Activated CD8-positive, alpha-beta T cell treated with anti-CD3 and anti-CD28 coated beads for 36 hours (primary cell): ENCODE data around the gene PSMB3. TPM values are rescaled to one million over a fixed set of nuclear protein-coding genes. Genes with fewer than 3 reads are reported as not detected.

Source experiments
- ATAC-seq: fragments of 200-7000 bp; cut with Tn5 transposase; one replicate; pipeline ENCODE4 v1.10.0; 2021; ENCODE audit warnings: mild to moderate bottlenecking, moderate library complexity
- CTCF ChIA-PET: fragments of 350-600 bp; sonication (Branson Sonifier 250); formaldehyde crosslinking; loops from one replicate; lab custom pipeline; 2021; ENCODE audit warnings: antibody characterized with exemption; lab: Charles Lee
- POLR2A ChIA-PET: fragments of 350-600 bp; sonication (Branson Sonifier 250); formaldehyde crosslinking; loops from one replicate; lab custom pipeline; 2021; ENCODE audit warnings: antibody characterized with exemption; lab: Charles Lee
- DNase-seq: peaks from one replicate; pipeline ENCODE4 v3.0.0-alpha.2; 2020
- H3K27ac Mint-ChIP-seq: one replicate; pipeline ENCODE4 v1.8.0; 2021; ENCODE audit warnings: mild to moderate bottlenecking, mixed read lengths
- H3K27me3 Mint-ChIP-seq: one replicate; pipeline ENCODE4 v1.8.0; 2021; ENCODE audit warnings: mixed read lengths
- H3K36me3 Mint-ChIP-seq: one replicate; pipeline ENCODE4 v1.8.0; 2021; ENCODE audit warnings: low read depth, mixed read lengths
- H3K4me1 Mint-ChIP-seq: one replicate; pipeline ENCODE4 v1.8.0; 2021; ENCODE audit warnings: low read depth, mixed read lengths
- H3K4me3 Mint-ChIP-seq: one replicate; pipeline ENCODE4 v1.8.0; 2021; ENCODE audit warnings: mild to moderate bottlenecking, moderate library complexity, mixed read lengths
- H3K9me3 Mint-ChIP-seq: one replicate; pipeline ENCODE4 v1.8.0; 2021; ENCODE audit warnings: mixed read lengths
- CTCF ChIP-seq: fragments of 200-600 bp; IDR thresholded peaks from one replicate; pipeline ENCODE4 v1.8.0; 2022; ENCODE audit warnings: antibody characterized with exemption, mild to moderate bottlenecking
- intact Hi-C: fragments of 100-400 bp; cut with micrococcal nuclease; formaldehyde crosslinking; loops from one replicate; pipeline ENCODE4 v1.10.0; 2022
- total RNA-seq, 2 experiments: library from RNA; stranded (reverse); gene quantifications; one replicate each; pipeline ENCODE4 v1.2.3, GENCODE V29; 2021

PSMB3 gene
- total RNA-seq, 2 experiments from 2014 or later = 275 to 279 TPM

GRCh38 chr17:38719943-38720641, 32.4 kb upstream of the PSMB3 start:
- H3K27ac Mint-ChIP-seq = no peak overlapping the region
- ATAC-seq (no peak), DNase-seq (no peak)
- no peaks in the 10 kb centered on the region for H3K27me3 Mint-ChIP-seq
- CTCF ChIA-PET = interaction anchor here (1.7 to 1.9 kb wide), 2 partner anchors 8 to 53 kb away, joined by 6 to 8 read pairs; no protein-coding TSS in a partner anchor
- TF ChIP-seq CTCF = no peak
- H3K9me3 Mint-ChIP-seq = no peaks in the 10 kb centered on the region
- POLR2A ChIA-PET = interaction anchor here (1.4 to 15.9 kb wide), 3 partner anchors 8 to 22 kb away, joined by 3 to 390 read pairs (median 20); partner anchors contain the start of gene MLLT6
- H3K36me3 Mint-ChIP-seq = peaks cover 52% of the 10 kb centered on the region
- intact Hi-C loops = no loop called here
- peaks cover 38% of the 10 kb centered on the region for H3K4me1 Mint-ChIP-seq
- H3K4me3 Mint-ChIP-seq = no peak overlapping the region

- ATAC-seq (no peak), DNase-seq (no peak)
- POLR2A ChIA-PET = interaction anchor here (15.9 kb wide), 1 partner anchor 12 kb away, joined by 390 read pairs; the partner anchor contains the start of gene MLLT6
- Mint-ChIP-seq H3K9me3 (no peaks in the 10 kb centered on the region), H3K36me3 (peaks cover 49% of the 10 kb centered on the region), H3K27ac (no peak overlapping the region), H3K4me1 (peaks cover 36% of the 10 kb centered on the region), H3K27me3 (no peaks in the 10 kb centered on the region), H3K4me3 (no peak overlapping the region)
- intact Hi-C loops = no loop called here
- CTCF ChIA-PET = no interaction called here
- no peak for TF ChIP-seq CTCF
These were observed 31.6 kb upstream of the PSMB3 start for GRCh38 chr17:38720941-38721340.

GRCh38 chr17:38721802-38722201, 30.7 kb upstream of the PSMB3 start:
- no peak for TF ChIP-seq CTCF
- ChIA-PET CTCF (interaction anchor here (1.0 kb wide), 1 partner anchor 13 kb away, joined by 4 read pairs; no protein-coding TSS in a partner anchor), POLR2A (interaction anchor here (15.9 kb wide), 1 partner anchor 13 kb away, joined by 390 read pairs; the partner anchor contains the start of gene MLLT6)
- Mint-ChIP-seq H3K27ac (no peak overlapping the region), H3K4me1 (peaks cover 40% of the 10 kb centered on the region), H3K27me3 (no peaks in the 10 kb centered on the region), H3K4me3 (no peak overlapping the region), H3K36me3 (peaks cover 48% of the 10 kb centered on the region), H3K9me3 (no peaks in the 10 kb centered on the region)
- ATAC-seq (no peak), DNase-seq (no peak)
- intact Hi-C loops = no loop called here

- Mint-ChIP-seq H3K27me3 (no peaks in the 10 kb centered on the region), H3K4me3 (no peak overlapping the region), H3K9me3 (no peaks in the 10 kb centered on the region), H3K36me3 (peaks cover 47% of the 10 kb centered on the region), H3K27ac (peak overlapping the region; percentile 63), H3K4me1 (peaks cover 58% of the 10 kb centered on the region)
- intact Hi-C loops = no loop called here
- CTCF ChIA-PET = interaction anchor here (1.0 to 2.3 kb wide), 5 partner anchors 11 to 61 kb away, joined by 3 to 13 read pairs (median 4); no protein-coding TSS in a partner anchor
- POLR2A ChIA-PET = interaction anchor here (1.0 to 15.9 kb wide), 2 partner anchors 11 to 16 kb away, joined by 3 to 390 read pairs; partner anchors contain the start of gene MLLT6
- ATAC-seq = no peak
- TF ChIP-seq CTCF = no peak
- no peak for DNase-seq
These were observed 28.1 kb upstream of the PSMB3 start for GRCh38 chr17:38724337-38724988.
